ENCODE results near the gene GID4.

Gene GID4

DNA sequence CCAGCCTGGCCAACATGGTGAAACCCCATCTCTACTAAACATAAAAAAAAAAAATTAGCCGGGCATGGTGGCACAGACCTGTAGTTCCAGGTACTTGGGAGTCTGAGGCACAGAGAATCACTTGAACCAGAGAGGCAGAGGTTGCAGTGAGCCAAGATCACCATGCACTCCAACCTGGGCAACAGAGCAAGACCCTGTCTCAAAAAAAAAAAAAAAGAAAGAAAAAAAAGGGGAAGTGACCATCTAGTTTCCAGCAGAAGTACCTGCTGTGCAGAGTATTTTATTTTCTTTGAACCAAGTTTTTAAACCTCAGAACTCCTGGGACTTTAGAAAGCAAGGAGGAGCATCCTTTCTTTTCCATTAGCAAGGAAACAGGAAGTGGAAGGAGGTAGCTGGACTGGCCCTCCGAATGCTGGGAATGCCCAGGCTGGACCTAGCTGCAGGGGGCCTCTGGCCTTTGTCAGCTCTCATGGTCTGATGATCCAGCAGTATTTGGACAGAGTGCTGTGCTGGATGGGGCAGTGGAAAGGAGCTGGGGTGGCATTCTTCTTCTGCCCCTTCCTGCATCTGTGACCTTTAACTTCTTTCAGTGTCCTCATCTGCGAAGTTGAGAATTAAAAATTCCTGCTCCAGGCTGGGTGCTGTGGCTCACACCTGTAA is 6.6 kb downstream of the GID4 start:
- DNase-seq = no peak

DNA sequence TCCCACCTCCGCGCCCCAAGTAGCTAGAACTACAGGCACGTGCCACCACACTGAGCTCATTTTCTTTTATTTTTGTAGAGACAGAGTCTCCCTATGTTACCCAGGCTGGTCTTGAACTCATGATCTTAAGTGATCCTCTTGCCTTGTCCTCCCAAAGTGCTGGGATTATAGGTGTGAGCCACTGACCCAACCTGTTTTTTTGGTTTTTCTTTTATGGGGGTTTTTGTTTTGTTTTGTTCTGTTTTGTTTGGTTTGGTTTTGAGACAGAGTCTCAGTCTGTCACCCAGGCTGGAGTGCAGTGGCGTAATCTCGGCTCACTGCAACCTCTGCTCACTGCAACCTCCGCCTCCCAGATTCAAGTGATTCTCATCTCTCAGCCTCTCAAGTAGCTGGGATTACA is 16.4 kb downstream of the GID4 start:
- no peak for DNase-seq

DNA sequence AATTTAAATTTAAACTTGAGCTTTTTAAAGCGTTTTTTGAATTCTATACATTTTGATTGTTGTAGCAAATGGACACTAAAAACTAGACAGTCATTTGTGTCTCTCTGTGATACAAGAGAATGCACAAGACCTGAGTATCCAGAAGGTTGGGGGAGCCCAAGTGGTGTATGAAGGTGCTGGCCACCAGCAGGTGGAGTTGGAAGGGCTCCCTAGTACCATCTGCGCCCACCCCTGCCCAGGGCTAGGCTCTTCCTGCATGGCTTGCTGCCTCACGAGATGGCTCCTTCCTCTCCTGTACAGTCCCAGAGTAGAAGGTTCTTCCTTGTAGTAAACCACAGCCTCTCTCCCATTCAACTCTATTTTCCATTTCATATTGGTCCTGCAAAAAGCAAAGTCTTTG is 17.0 kb downstream of the GID4 start:
- DNase-seq = no peak

DNA sequence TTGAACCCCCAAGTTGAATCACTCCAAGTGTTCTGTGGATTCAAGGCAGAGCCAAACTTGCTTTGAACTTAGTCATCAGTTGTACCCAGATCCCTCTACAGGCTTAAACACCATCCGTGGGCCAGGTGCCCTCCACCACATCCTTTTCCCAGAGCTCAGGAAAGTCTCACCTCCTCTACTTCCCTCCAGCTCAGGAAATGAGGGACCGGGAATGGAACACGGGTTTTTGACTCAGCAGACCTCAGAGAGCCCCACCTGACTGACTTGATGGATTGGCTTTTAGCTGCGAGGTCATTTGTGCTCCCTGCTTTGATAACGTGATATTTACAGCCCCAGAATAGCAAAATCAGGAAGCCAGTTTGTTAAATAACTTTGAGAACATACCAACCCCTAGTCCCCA is 20.1 kb downstream of the GID4 start:
- no peak for DNase-seq

DNA sequence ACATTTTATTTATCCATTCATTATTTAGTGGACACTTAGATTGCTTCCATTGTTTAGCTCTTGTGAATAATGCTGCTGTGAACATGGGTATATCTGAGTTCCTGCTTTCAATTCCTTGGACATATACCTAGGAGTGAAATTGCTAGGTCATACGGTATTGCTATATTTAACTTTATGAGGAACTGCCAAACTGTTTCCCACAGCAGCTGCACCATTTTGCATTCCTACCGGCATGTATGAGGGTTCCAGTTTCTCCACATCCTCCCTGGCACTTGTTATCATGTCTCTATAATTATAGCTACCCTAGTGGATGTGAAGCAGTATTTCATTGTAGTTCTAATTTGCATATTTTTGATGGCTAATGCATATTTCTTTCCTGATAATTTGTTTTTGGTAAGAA is 24.8 kb downstream of the GID4 start:
- no peak for DNase-seq

DNA sequence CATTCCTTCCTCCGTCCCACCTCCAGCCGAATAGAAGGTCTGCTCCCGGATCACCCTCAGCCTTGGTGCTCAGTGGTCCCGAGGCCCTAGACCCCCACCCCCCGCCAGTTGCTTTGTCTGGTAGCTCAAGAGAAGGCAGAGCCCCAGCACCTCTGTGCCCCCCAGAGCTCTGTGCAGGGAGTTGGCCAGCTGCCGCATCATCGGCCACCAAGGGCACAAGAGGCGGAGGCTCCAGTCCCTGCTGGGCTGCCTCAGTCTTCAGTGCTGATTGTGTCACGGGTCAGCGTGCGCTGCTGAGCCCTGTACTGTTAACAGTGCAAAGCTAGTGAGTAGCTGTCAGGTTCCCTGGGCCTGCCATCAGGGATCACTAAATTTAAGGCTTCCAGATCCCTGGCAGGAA is 26.3 kb downstream of the GID4 start:
- DNase-seq = no peak

DNA sequence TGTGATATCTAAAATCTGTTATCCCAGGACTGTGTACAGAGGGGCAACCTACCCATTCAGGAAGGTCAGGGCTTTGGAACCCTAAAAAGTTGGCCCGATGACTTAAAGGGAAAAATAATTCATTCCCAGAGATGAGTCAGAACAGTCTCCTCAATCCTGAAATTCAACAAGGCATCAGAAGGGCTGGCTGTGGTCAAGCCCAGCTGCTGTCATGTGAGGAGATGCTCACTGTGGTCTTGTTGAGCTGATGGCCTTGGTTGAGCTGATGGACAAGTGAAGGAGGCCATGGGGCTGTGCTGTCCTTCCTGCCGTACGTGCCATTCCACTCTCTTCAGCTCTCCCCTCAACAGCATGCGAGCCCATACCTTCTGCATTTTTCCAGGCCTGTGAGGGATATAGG is 27.7 kb downstream of the GID4 start:
- no peak for DNase-seq

DNA sequence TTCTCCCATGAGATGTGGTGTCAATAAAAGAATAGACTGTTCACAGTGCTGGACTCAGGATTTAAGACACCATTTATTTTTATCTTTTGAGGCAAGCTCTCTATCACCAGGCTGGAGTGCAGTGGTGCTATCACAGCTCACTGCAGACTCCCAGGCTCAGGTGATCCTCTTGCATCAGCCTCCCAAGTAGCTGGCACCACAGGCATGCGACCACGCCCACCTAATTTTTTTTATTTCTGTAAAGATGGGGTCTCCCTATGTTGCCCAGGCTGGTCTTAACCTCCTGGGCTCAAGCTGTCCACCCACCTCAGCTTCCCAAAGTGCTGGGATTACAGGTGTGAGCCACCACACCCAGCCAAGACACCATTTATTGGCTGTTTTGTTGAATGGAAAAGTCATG is 29.9 kb downstream of the GID4 start:
- DNase-seq = no peak

DNA sequence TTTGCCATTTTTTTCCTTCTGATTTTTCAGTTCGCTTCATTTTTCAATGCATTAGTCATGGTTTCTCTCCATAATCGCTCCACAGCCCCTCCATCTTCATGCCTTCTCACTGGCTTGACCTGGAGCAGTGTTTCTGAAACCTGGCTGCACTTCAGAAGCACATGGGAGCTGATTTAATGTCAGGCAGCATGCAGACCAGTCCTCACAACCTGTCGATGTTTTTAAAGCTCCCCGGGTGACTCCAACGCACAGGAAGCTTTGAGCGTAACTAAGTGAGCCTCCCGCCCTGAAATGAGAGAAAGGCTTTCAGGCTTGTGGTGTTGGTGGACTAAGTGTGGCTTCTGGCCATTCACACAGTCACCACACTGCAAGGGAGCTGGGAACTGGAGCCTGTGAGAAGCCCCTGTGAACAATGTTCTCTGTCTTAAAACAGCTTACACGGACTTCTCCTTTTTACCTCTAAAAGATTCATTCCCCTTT is 31.7 kb downstream of the GID4 start:
- DNase-seq = peak; percentile 9

DNA sequence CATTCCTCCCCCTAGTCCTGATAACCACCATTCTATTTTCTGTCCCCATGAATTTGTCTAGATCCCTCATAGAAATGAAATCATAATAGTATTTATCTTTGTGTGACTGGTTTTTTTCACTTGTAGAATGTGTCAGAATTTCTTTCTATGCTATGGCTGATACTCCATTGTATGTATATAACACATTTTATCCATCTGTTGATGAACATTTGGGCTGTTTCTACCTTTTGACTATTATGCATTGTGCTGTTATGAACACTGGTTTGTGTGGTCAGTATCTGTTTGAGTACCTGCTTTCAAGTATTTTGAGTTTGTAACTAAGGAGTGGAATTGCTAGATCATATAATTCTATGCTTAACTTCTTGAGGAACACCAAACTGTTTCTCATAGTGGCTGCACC is 32.5 kb downstream of the GID4 start:
- no peak for DNase-seq

DNA sequence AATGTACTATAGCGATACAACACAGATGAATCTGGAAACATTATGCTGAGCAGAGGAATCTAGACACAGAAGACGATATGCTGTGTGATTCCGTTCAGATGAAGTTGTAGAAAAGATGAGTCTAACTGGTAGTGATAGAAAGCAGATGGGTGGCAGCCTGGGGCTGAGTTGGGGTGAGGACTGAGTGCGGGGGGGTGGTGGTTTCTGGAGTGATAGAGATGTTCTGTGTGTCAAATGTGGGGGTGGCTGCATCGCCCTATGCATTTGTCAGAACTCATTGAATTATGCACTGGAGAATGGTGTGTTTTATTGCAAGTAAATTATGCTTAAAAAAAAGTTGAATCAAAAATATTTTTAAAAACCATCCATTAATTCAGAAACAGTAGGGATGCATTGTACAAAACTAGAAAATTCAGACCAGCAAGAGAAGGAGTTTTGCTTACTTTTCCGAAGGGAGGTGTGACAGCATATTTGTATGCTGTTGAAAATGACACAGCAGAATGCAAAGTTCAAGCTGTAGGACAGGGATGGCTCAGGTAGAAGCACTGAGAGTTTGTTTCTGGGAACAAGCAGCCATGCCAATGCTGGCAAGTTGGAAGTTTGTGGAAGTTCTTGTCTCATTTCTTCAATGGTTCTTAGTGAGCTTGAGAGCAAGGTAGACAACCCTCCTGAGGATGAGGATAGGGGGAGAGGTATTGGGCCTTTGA is 35.5 kb downstream of the GID4 start:
- no peak for DNase-seq

DNA sequence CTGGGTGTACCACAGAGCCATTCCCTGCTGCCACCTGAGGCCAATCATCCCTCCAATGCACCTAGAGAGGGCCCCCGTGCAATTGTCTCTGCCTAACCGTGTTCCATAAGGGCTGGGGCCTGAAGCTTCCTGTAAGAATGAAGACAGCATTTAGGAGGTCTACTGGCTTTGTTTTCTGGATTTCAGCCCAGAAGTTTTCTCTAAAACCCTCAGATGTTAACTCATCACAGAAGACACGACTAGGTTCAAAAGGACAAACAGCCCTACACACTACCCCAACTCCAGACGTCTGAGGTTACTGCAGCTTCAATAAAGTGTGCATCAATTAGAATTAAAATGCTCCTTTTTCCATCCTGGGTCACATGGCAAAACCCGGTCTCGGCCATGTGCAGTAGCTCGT is 37.7 kb downstream of the GID4 start:
- DNase-seq = no peak

DNA sequence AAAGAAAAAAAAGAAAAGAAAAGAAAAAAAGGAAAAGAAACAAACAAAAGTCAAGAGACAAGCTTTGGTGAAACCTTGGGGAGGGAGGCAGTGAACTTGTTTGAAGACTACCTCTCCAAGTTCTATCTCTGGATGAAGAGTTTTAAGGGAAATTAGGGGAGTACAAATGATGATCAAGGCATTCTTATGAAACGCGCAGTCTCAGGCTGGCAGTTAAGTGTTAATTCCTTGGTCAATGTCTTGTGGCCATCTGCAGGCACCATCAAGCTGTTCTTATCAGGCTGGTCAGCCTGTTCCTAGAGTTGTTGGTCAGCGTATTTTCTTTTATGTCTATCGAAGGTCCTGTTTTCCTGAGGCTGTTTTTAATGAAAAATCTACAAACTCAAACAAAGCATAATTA is 40.3 kb downstream of the GID4 start:
- no peak for DNase-seq

DNA sequence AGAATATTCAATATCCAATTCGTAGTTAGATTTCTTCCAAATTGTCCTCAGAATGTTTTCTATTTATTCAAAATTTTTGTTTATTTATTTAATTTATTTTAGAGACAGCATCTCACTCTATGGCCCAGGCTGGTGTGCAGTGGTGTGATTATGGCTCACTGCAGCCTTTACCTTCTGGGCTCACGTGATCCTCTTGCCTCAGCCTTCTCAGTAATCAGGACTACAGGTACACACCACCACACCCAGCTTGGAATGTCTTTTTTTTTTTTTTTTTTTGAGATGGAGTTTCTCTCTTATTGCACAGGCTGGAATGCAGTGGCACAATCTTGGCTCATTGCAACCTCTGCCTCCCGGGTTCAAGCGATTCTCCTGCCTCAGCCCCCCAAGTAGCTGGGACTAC is 45.0 kb downstream of the GID4 start:
- DNase-seq = no peak

DNA sequence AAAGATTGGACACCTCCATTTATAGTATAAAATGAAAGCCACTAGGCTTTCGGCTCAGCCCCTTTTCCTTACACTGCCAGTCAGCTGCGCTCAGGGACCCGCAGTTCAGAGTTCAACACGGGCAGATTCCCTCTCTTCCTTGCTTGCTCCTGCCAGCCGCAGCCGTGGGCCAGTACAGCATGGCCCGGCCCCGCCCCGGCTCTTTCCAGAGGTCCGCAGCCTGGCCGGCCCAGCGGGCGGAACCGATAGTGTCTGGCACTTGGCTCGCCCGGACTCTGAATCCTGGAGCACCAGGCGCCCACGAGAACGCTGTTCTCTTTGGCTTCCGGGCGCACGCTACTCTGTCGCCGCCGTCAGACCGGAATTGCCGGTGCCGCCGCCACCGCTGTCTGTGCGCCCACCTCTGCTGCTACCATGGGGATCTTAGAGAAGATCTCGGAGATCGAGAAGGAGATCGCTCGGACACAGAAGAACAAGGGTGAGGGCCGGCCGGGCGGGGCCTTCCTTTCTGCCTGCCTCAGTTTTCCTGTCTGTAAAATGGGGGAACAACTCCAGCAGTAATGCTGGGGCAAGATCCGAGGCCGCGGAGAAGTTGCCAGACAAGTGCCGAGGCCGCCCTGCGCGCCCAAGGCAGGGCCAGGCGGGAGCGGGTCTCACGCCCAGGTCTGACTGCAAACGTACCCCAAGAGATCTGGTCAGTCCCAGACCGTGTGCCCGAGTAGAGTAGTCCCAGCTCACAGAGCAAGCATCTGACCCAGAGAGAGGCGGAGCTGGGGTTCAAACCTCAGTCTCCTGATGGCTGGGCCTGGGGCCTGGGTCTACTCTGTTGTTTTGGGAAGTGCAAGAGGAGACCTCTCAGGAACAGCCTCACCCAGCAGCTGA is 48.6 kb downstream of the GID4 start, which contains the start of gene DRG2:
DRG2 (plus strand) TSS at position 339 of the 882 bp plus-strand sequence; CDS start at position 415, 76 bp downstream.
- peak; percentile 93 for DNase-seq

DNA sequence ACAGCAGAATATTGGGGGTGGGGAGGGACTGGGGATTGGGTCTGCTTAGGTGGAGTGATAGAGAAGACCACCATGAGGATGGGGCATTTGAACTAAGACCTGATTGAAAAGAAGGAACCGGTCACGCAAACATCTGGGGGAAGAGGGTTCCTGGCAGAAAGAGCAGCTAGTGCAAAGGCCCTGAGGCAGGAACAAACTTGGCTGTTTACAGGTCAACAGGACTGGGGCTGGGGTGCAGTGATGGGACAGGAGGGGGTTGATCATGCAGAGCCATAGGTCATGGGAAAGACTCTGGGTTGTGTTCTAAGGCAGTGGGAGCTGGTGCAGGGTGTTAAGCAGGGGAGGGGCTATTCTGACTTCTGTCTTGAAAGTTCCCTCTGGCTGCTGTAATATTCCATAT is 50.4 kb downstream of the GID4 start:
- DNase-seq = no peak

DNA sequence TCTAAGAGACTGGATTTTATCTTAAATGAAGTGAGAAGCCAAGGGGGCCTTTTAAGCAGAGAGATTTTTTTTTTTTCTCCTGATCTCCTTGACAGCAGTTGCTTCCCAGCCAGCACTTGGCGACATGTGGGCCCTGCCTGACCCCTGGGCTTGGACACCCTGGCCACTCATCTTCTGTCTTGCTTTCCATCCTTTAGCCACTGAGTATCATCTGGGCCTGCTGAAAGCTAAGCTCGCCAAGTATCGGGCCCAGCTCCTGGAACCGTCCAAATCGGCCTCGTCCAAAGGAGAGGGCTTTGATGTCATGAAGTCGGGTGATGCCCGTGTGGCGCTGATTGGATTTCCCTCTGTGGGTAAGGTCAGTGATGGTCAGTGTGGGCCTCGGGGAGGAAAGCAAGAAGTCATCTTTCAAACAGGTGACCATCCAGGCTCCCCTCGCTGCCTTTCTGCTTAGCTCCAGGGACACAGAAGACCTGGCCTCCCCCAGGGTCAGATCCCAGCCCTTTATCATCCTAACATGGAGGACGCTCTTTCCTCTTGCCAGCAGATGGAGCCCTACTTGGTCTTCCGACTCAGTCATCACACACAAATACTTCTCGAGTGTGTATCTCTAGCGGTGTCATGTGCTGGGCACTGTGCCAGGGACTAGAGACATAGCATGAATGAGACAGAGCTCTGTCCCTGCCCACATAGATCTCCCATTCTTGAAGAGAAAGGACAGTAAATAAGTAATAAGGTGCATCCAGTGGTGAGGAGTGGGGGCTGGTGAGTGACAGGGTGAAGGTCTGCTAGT is 54.6 kb downstream of the GID4 start:
- DNase-seq = peak; percentile 20

DNA sequence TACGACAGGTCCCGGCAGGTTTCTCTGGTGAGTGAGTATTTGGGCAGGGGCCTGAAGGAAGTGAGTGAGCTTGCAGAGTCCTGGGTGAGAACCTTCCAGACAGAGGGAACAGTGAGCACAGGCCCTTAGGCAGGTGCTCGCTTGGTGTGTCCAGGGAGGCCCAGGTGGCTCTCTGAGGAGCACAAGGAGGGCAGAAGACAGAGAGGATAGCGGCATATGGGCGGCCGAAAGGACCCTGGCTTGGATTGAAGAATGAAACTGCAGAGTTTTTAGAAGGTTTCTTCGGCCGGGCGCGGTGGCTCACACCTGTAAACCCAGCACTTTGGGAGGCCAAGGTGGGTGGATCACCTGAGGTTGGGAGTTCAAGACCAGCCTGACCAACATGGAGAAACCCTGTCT is 55.2 kb downstream of the GID4 start:
- no peak for DNase-seq

DNA sequence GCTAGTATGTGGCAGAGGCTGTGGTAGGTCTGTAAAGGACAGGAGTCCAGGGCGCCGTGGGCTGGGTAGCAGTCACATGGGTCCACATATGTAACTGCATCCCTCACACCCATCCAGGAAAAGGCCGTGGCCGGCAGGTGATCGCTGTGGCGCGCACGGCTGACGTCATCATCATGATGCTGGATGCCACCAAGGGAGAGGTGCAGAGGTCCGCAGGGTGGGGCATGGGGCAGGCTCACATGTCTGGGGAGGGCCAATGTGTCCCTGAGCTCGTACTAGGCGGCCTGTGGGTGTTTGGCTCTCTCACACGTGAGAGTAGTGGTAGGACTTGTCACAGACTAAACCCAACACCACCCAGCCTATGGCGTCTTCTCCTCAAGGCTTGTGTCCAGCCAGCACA is 60.3 kb downstream of the GID4 start:
- DNase-seq = no peak

DNA sequence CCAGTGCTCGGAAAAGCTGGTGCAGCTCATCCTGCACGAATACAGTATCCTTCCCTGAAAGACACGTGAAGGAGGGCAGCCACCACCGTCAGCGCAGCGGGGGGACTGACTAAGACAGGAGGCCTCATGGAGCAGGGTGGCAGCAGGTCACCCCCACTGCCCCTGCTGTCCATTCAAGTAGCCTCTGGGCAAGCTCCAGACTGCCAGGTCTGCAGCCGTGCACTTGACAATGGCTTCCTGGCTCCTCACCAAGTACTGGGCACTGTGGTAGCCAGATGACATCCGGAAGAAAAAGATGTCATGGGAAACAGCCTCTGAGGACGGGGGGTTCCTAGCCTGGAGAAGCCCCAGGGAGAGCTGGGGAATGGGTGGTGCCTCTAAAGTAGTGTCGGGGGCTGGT is 61.4 kb downstream of the GID4 start:
- no peak for DNase-seq

DNA sequence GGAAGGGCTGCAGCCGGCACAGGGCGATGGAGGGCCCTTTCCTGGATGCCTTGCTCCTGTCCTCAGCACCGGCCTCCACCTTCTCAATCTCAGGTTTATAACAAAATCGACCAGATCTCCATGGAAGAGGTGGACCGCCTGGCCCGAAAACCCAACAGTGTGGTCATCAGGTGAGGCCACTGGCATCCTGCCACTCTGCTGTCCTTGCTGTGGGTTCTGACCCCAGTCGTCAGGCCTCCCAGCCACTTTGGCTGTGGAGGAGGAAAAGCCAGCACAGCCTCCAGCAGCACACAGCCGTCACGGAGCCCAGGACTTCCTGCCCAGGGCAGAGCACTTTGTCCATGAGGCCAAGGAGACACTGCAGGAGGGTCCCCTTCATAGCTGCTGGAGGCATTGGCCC is 62.6 kb downstream of the GID4 start:
- no peak for DNase-seq

DNA sequence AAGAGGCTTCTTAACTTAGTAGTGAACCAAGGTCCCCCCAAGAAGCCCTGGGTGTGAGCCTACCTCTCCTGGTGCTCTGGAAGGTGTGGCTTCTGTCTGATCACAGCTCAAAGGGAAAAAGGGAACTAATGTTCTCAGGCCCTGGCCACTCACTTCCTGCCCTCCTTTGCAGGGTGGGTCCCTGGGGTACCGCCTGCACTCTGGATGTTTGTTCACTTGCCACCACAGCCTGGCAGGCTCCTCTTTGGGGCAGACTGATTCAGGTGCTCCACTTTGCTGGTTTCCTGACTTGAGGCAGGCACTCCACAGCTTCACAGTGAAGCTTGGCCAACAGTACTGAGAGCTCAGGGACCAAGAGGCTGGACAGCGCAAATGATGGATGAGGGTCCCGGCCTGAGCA is 63.4 kb downstream of the GID4 start:
- DNase-seq = no peak

DNA sequence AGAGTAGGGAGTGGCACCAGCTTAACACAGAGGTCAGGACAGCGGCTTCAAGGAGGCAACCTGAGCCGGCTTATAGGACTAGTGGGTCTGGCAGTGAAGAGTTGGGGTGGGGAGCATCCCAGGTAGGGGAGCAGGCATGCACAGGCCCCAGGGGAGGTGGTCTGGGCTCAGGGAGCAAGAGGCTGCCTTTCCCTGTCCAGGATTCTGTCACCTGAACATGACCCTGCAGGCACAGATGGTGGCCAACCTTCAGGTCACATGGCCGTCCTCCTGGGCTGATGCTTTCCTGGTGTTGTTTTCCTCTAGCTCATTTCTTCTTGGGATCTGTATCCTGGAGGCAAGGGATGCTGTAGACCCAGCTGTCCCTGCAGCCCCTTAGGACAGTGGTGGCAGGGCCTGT is 65.8 kb downstream of the GID4 start:
- no peak for DNase-seq
